ENCODE data around the gene RASA2. TPM values are rescaled to one million over a fixed set of nuclear protein-coding genes. Genes with fewer than 3 reads are reported as not detected.

RASA2 gene
- total and polyA plus RNA-seq, 10 of the 15 experiments (the other 5 are each of a cell fraction or from before 2014, with no cell fraction given), result 1.9 to 9.4 (median 7.2) TPM

- intact Hi-C loops (cut with micrococcal nuclease; ENCODE audit: unreplicated experiment), result no loop called here
- no peak for FAIRE-seq
These were observed 39.9 kb downstream of the RASA2 start for GRCh38 chr3:141526709-141527108.

More at GRCh38 chr3:141526709-141527108, 39.9 kb downstream of the RASA2 start:
- Histone ChIP-seq H3K9ac (ENCODE audit: control insufficient read depth, insufficient read depth, low read length) (no peak overlapping the region), H3K4me2 (ENCODE audit: control insufficient read depth, insufficient read depth) (no peak overlapping the region), H4K20me1 (ENCODE audit: control insufficient read depth, insufficient read depth) (no peaks in the 10 kb centered on the region), H2AFZ (ENCODE audit: control insufficient read depth, low read depth, low read length) (no peak overlapping the region), H3K27ac (ENCODE audit: control insufficient read depth, insufficient read depth) (no peak overlapping the region), H3K79me2 (ENCODE audit: control insufficient read depth, insufficient read depth, low read length) (no peaks in the 10 kb centered on the region), H3K4me1 (ENCODE audit: control insufficient read depth, insufficient read depth, low read length) (no peaks in the 10 kb centered on the region), H3K27me3 (replicated peaks in 1 of 2; ENCODE audit: control insufficient read depth in 2 of 2, insufficient read depth in 2 of 2, low read length in 1 of 2) (no peaks in the 10 kb centered on the region), H3K36me3 (ENCODE audit: control insufficient read depth in 2 of 2, insufficient read depth in 2 of 2, low read length in 1 of 2) (0 out of 4 replicates have a peak, but pooled peaks cover 0 to 5% of the 10 kb centered on the region in 2 experiments), H3K4me3 (no peak overlapping the region), H3K9me3 (replicated peaks; ENCODE audit: control insufficient read depth, insufficient read depth, low read length) (no peaks in the 10 kb centered on the region)
- ChIA-PET SMC1A (ENCODE audit: uncharacterized antibody, unreplicated experiment) (interaction anchor here (0.8 to 2.5 kb wide), 2 partner anchors 66 to 110 kb away, joined by 3 to 7 read pairs; no protein-coding TSS in a partner anchor), CTCF (no interaction called here), RAD21 (ENCODE audit: unreplicated experiment) (interaction anchor here (1.4 kb wide), 1 partner anchor 12 kb away, joined by 3 read pairs; no protein-coding TSS in a partner anchor), POLR2A (no interaction called here)
- no peak for DNase-seq (ENCODE audit: low read depth, low spot score)
- no peak for ATAC-seq
- in situ Hi-C loops (cut with MboI), result no loop called here
- no TSS peak for BruUV-seq (replicated peaks)
- TF ChIP-seq MLLT1 (IDR thresholded peaks at IDR 0.05), result no peak
- TF ChIP-seq KAT2A (conservative IDR thresholded peaks at IDR 0.05; ENCODE audit: control insufficient read depth, low read depth, low read length), result no peak
- no peak for TF ChIP-seq E2F8 (IDR thresholded peaks at IDR 0.05; ENCODE audit: low read depth, partially characterized antibody)
- TF ChIP-seq MYB (IDR thresholded peaks at IDR 0.05; ENCODE audit: borderline replicate concordance, low read depth, low read length), result no peak
- no peak for TF ChIP-seq SRF (IDR thresholded peaks at IDR 0.05; ENCODE audit: low read depth in 2 of 2, low read length in 2 of 2)
- no peak for TF ChIP-seq ZNF592 (IDR thresholded peaks at IDR 0.05)
- no peak for TF ChIP-seq PML (IDR thresholded peaks at IDR 0.05; ENCODE audit: low read length)
- no peak for TF ChIP-seq NKRF (conservative IDR thresholded peaks at IDR 0.05)
- no peak for TF ChIP-seq ESRRA (IDR thresholded peaks at IDR 0.05; ENCODE audit: low read length)
- no peak for TF ChIP-seq PBX3 (IDR thresholded peaks at IDR 0.05; ENCODE audit: insufficient replicate concordance, low read depth, low read length)
- TF ChIP-seq RAD21 (IDR thresholded peaks at IDR 0.05; ENCODE audit: insufficient read depth, low read depth, low read length), result no peak

All from GM12878 (cell line).